Activated CD4-positive, CD25-positive, alpha-beta regulatory T cell treated with anti-CD3 and anti-CD28 coated beads, Interleukin-2, amount 50 U/mL, for 24 hours (primary cell): Measurements from ENCODE around the gene LBH.

Source experiments
- ATAC-seq, 2 donors: fragments of 150-1000 bp; cut with Tn5 transposase; one replicate each; pipeline ENCODE4 v1.10.0; 2021; ENCODE audit warnings: mild to moderate bottlenecking in 1 of 2, moderate library complexity in 1 of 2

The LBH gene

GRCh38 chr2:30231212-30231995 lies at the start of gene LBH:
LBH (plus strand) TSS chr2:30231534; CDS start chr2:30231739, 205 bp downstream.
- peak; percentile 34 to 39 for ATAC-seq

- ATAC-seq: no peak
These were observed 47.3 kb upstream of the LBH start for GRCh38 chr2:30184035-30184434.

- no peak for ATAC-seq
These were observed 46.2 kb upstream of the LBH start for GRCh38 chr2:30185178-30185577.

- ATAC-seq: no peak
These were observed 43.0 kb upstream of the LBH start for GRCh38 chr2:30188292-30188691.

- no peak for ATAC-seq
These were observed 40.7 kb upstream of the LBH start for GRCh38 chr2:30190637-30191036.

GRCh38 chr2:30191107-30191506 lies 40.2 kb upstream of the LBH start:
- no peak for ATAC-seq

- ATAC-seq: no peak
These were observed 39.5 kb upstream of the LBH start for GRCh38 chr2:30191819-30192271.

GRCh38 chr2:30192314-30192713 lies 39.0 kb upstream of the LBH start:
- no peak for ATAC-seq

GRCh38 chr2:30193104-30193681 lies 38.1 kb upstream of the LBH start:
- no peak for ATAC-seq

- no peak for ATAC-seq
These were observed 36.9 kb upstream of the LBH start for GRCh38 chr2:30194421-30194820.

- no peak for ATAC-seq
These were observed 36.3 kb upstream of the LBH start for GRCh38 chr2:30195016-30195415.

- no peak for ATAC-seq
These were observed 33.7 kb upstream of the LBH start for GRCh38 chr2:30197570-30198192.

GRCh38 chr2:30201990-30202389 lies 29.3 kb upstream of the LBH start:
- no peak for ATAC-seq

- no peak for ATAC-seq
These were observed 28.2 kb upstream of the LBH start for GRCh38 chr2:30203156-30203555.

GRCh38 chr2:30204281-30204680 lies 27.1 kb upstream of the LBH start:
- ATAC-seq: no peak

GRCh38 chr2:30205456-30205855 lies 25.9 kb upstream of the LBH start:
- no peak for ATAC-seq

GRCh38 chr2:30206461-30207430 lies 24.6 kb upstream of the LBH start:
- ATAC-seq: no peak

- peak in 1 of 2 donors; percentile 41 for ATAC-seq
These were observed 22.9 kb upstream of the LBH start for GRCh38 chr2:30208453-30208852.

- ATAC-seq: no peak
These were observed 22.1 kb upstream of the LBH start for GRCh38 chr2:30209227-30209626.

- no peak for ATAC-seq
These were observed 18.0 kb upstream of the LBH start for GRCh38 chr2:30213326-30213725.

- ATAC-seq: no peak
These were observed 17.3 kb upstream of the LBH start for GRCh38 chr2:30213907-30214463.

GRCh38 chr2:30216157-30216556 lies 15.2 kb upstream of the LBH start:
- peak in 1 of 2 donors; percentile 80 for ATAC-seq
